H1 (cell line): ENCODE data around the gene ADK.

ENCODE experiments used
- CBX8 ChIP-seq: fragments of 300-800, 300-1000 bp; sonication (generic); IDR thresholded peaks from 2 replicates; pipeline ENCODE4 v1.7.1; 2016; ENCODE audit warnings: low read depth, low read length, borderline replicate concordance
- CEBPB ChIP-seq: IDR thresholded peaks from 2 replicates; pipeline ENCODE4 v1.6.1; 2012; ENCODE audit warnings: low read depth, low read length
- CHD2 ChIP-seq: IDR thresholded peaks from 2 replicates; pipeline ENCODE4 v1.6.1; 2012; ENCODE audit warnings: low read length, improper control_type of control experiment
- KDM5A ChIP-seq: fragments of 200-600 bp; IDR thresholded peaks from 2 replicates; pipeline ENCODE4 v1.7.1; 2012; ENCODE audit warnings: mild to moderate bottlenecking, low read length, inconsistent platforms, mixed read lengths
- POLR2A ChIP-seq, 2 experiments: IDR thresholded peaks; 1 replicate in 1 of 2; 2 replicates in 1 of 2; pipeline ENCODE4 v1.6.1; 2011; ENCODE audit warnings: low read depth in 2 of 2, low read length in 2 of 2, mild to moderate bottlenecking in 2 of 2; ENCODE audit errors: control extremely low read depth in 1 of 2
- POLR2AphosphoS5 ChIP-seq: IDR thresholded peaks from 2 replicates; pipeline ENCODE4 v1.6.1; 2011; ENCODE audit warnings: low read depth, low read length
- YY1 ChIP-seq: IDR thresholded peaks from 2 replicates; pipeline ENCODE4 v1.6.1; 2011; ENCODE audit warnings: low read depth, mild to moderate bottlenecking, low read length
- TF ChIP-seq, protein P1 (sequence below), 3 experiments: IDR thresholded peaks; 1 replicate in 2 of 3; 2 replicates in 1 of 3; pipeline versions ENCODE4 v1.5.1 to v1.6.1; 2011; ENCODE audit warnings: low read length in 3 of 3, mild to moderate bottlenecking in 3 of 3, inconsistent platforms in 2 of 3, low read depth in 1 of 3, moderate library complexity in 1 of 3; ENCODE audit not compliant: insufficient read depth in 1 of 3; ENCODE audit errors: control extremely low read depth in 1 of 3
- TF ChIP-seq, protein P2 (sequence below): IDR thresholded peaks from 2 replicates; pipeline ENCODE4 v1.6.1; 2011; ENCODE audit warnings: low read length, improper control_type of control experiment

DNA sequence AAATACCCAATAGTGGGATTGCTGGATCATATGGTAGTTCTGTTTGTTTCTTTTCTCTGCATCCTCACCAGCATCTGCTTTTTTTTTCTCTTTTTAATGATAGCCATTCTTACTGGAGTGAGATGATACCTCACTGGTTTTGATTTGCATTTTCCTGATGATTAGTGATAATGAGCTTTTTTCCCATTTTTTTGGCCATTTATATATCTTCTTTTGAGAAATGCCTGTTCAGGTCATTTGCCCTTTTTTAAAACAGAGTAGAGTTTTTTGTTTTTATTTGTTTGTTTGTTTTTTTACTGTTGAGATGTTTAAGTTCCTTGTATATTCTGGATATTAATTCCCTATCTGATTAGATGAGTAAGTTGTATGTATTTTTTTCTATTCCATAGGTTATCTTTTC lies 469.6 kb downstream of the ADK start:
- no peak for TF ChIP-seq CBX8
- TF ChIP-seq, protein P1, sequence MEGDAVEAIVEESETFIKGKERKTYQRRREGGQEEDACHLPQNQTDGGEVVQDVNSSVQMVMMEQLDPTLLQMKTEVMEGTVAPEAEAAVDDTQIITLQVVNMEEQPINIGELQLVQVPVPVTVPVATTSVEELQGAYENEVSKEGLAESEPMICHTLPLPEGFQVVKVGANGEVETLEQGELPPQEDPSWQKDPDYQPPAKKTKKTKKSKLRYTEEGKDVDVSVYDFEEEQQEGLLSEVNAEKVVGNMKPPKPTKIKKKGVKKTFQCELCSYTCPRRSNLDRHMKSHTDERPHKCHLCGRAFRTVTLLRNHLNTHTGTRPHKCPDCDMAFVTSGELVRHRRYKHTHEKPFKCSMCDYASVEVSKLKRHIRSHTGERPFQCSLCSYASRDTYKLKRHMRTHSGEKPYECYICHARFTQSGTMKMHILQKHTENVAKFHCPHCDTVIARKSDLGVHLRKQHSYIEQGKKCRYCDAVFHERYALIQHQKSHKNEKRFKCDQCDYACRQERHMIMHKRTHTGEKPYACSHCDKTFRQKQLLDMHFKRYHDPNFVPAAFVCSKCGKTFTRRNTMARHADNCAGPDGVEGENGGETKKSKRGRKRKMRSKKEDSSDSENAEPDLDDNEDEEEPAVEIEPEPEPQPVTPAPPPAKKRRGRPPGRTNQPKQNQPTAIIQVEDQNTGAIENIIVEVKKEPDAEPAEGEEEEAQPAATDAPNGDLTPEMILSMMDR (IDR thresholded peaks at IDR 0.05; ENCODE audit: control extremely low read depth in 1 of 3, insufficient read depth in 1 of 3, low read depth in 1 of 3, low read length in 3 of 3) = no peak
- no peak for TF ChIP-seq POLR2A (IDR thresholded peaks at IDR 0.05; ENCODE audit: control extremely low read depth in 1 of 2, low read depth in 2 of 2, low read length in 2 of 2)
- TF ChIP-seq, protein P2, sequence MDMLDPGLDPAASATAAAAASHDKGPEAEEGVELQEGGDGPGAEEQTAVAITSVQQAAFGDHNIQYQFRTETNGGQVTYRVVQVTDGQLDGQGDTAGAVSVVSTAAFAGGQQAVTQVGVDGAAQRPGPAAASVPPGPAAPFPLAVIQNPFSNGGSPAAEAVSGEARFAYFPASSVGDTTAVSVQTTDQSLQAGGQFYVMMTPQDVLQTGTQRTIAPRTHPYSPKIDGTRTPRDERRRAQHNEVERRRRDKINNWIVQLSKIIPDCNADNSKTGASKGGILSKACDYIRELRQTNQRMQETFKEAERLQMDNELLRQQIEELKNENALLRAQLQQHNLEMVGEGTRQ = no peak
- no peak for TF ChIP-seq CEBPB
- no peak for TF ChIP-seq YY1
- TF ChIP-seq KDM5A = no peak
- no peak for TF ChIP-seq POLR2AphosphoS5
- TF ChIP-seq CHD2 = no peak
